IMR-90 (cell line): ENCODE measurements around the gene CMTM6.

Source experiments
- CEBPB ChIP-seq: IDR thresholded peaks from 2 replicates; pipeline ENCODE4 v1.6.1; 2012; ENCODE audit warnings: low read depth, low read length, improper control_type of control experiment
- CTCF ChIP-seq: conservative IDR thresholded peaks from 2 replicates; pipeline ENCODE4 v1.5.1; 2012; ENCODE audit warnings: mild to moderate bottlenecking, low read depth, low read length, improper control_type of control experiment
- FOS ChIP-seq: fragments of 150-350 bp; IDR thresholded peaks from 2 replicates; pipeline ENCODE4 v1.6.1; 2016; ENCODE audit warnings: low read depth, low read length
- MAZ ChIP-seq: IDR thresholded peaks from 2 replicates; pipeline ENCODE4 v1.6.1; 2012; ENCODE audit warnings: low read depth, mild to moderate bottlenecking, low read length, improper control_type of control experiment, moderate library complexity, borderline replicate concordance
- NFE2L2 ChIP-seq: fragments of 150-350 bp; IDR thresholded peaks from 2 replicates; pipeline ENCODE4 v1.6.1; 2016; ENCODE audit warnings: low read depth, mild to moderate bottlenecking, low read length
- POLR2A ChIP-seq: IDR thresholded peaks from 2 replicates; pipeline ENCODE4 v1.6.1; 2012; ENCODE audit warnings: mild to moderate bottlenecking, low read depth, low read length
- RCOR1 ChIP-seq: IDR thresholded peaks from 2 replicates; pipeline ENCODE4 v1.6.1; 2012; ENCODE audit warnings: mild to moderate bottlenecking, low read length, improper control_type of control experiment; ENCODE audit not compliant: insufficient replicate concordance
- RFX5 ChIP-seq: IDR thresholded peaks from 2 replicates; pipeline ENCODE4 v1.8.0; 2012; ENCODE audit warnings: low read depth, mild to moderate bottlenecking, low read length, moderate library complexity
- USF2 ChIP-seq: fragments of 150-350 bp; IDR thresholded peaks from 2 replicates; pipeline ENCODE4 v1.6.1; 2017; ENCODE audit warnings: mild to moderate bottlenecking, antibody characterized with exemption, low read length, low read depth

GRCh38 chr3:32483772-32484171 is 18.9 kb downstream of the CMTM6 start:
- TF ChIP-seq MAZ, result no peak
- no peak for TF ChIP-seq CTCF
- no peak for TF ChIP-seq POLR2A
- TF ChIP-seq FOS, result no peak
- no peak for TF ChIP-seq RFX5
- TF ChIP-seq USF2, result no peak
- TF ChIP-seq RCOR1, result no peak
- no peak for TF ChIP-seq NFE2L2
- no peak for TF ChIP-seq CEBPB
